ENCODE results near the gene BAIAP2L1. TPM values are rescaled to one million over a fixed set of nuclear protein-coding genes. Genes with fewer than 3 reads are reported as not detected.
"Not testable (repeated sequence)": the region's sequence is repeated elsewhere in the genome, so short reads cannot be mapped to it uniquely, and the experiment has no call there.

The BAIAP2L1 gene
- total and polyA plus RNA-seq, 2 of the 8 experiments (the other 6 are each of a cell fraction or from before 2014, with no cell fraction given) = 19.2 to 42.9 TPM

DNA sequence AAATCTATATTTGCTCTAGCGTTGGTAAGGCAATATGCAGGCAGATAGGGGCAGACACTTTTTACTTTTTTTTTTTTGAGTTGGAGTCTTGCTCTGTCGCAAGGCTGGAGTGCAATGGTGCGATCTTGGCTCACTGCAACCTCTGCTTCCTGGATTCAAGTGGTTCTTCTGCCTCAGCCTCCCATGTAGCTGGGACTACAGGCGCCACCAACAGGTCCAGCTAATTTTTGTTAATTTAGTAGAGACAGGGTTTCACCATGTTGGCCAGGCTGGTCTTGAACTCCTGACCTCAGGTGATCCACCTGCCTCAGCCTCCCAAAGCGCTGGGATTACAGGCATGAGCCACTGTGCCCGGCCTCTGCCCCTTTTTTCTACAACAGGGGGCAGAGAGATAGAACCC, 12.8 kb upstream of the BAIAP2L1 start:
- H4K5ac ChIP-seq (ENCODE audit: insufficient read length, low read depth, low read length); H3K4ac ChIP-seq (replicated peaks; ENCODE audit: insufficient read length, low read depth, low read length); H3K79me2 ChIP-seq (ENCODE audit: control insufficient read depth in 1 of 2, insufficient read depth in 2 of 2, low read length in 2 of 2); H2BK120ac ChIP-seq (replicated peaks; ENCODE audit: low read depth, low read length); H4K20me1 ChIP-seq (replicated peaks in 1 of 2; ENCODE audit: control insufficient read depth in 1 of 2, insufficient read depth in 2 of 2, low read length in 2 of 2); H3K56ac ChIP-seq (replicated peaks; ENCODE audit: insufficient read length, low read depth, low read length); H3K4me2 ChIP-seq (ENCODE audit: insufficient read depth in 1 of 2, low read depth in 2 of 2, low read length in 2 of 2); H3K27me3 ChIP-seq (replicated peaks in 1 of 4; ENCODE audit: control insufficient read depth in 3 of 4, extremely low read depth in 1 of 4, insufficient read depth in 3 of 4, low read length in 3 of 4); H2BK20ac ChIP-seq (ENCODE audit: low read length); H2BK15ac ChIP-seq (ENCODE audit: low read length); H3K9me3 ChIP-seq (ENCODE audit: insufficient read depth in 2 of 2, low read depth in 1 of 2, low read length in 1 of 2); H3K79me1 ChIP-seq (ENCODE audit: low read depth, low read length); H3K14ac ChIP-seq (ENCODE audit: insufficient read length); H3K36me3 ChIP-seq (ENCODE audit: control insufficient read depth in 2 of 4, insufficient read depth in 4 of 4, low read length in 3 of 4); H3K4me1 ChIP-seq (replicated peaks in 1 of 4; ENCODE audit: control insufficient read depth in 3 of 4, insufficient read depth in 4 of 4, low read length in 3 of 4); H3K23ac ChIP-seq (ENCODE audit: insufficient read length); H4K91ac ChIP-seq (replicated peaks; ENCODE audit: insufficient read length, low read length); H3K18ac ChIP-seq (ENCODE audit: extremely low read depth, low read length); H2AK5ac ChIP-seq (ENCODE audit: low read depth, low read length); H2AFZ ChIP-seq (ENCODE audit: low read length); H2BK5ac ChIP-seq (ENCODE audit: low read depth, low read length); DNase-seq (ENCODE audit: low read depth in 1 of 2, low spot score in 2 of 2); H4K8ac ChIP-seq (ENCODE audit: extremely low read depth, insufficient read depth, low read length); H3K9ac ChIP-seq (replicated peaks in 1 of 4; ENCODE audit: extremely low read depth in 1 of 4, low read depth in 3 of 4, low read length in 3 of 4); FAIRE-seq; H3K27ac ChIP-seq (ENCODE audit: low read depth, low read length); H3K4me3 ChIP-seq (ENCODE audit: extremely low read depth in 1 of 4, insufficient read depth in 2 of 4, low read depth in 3 of 4, low read length in 4 of 4); H3K23me2 ChIP-seq (ENCODE audit: low read depth, low read length); H2BK12ac ChIP-seq (ENCODE audit: low read depth, low read length): not testable (repeated sequence)
- WGBS, 2 experiments (ENCODE audit: extremely low coverage in 1 of 2, insufficient coverage in 1 of 2, insufficient read length in 1 of 2, insufficient replicate concordance in 2 of 2, low coverage in 1 of 2, low lambda C conversion rate in 2 of 2, missing lambda C conversion rate in 1 of 2) = 87% methylated on average over 6 of the region's 6 CpGs; no CpG with 5 or more reads in 1 of the 2 experiments
- POLR2A ChIA-PET (ENCODE audit: partially characterized antibody) = interaction anchor here (1.3 kb wide), 1 partner anchor 13 kb away, joined by 3 read pairs; the partner anchor contains the start of gene BAIAP2L1
- TF ChIP-seq RAD21 (IDR thresholded peaks at IDR 0.05 in 1 of 2, conservative IDR thresholded peaks at IDR 0.05 in 1 of 2; ENCODE audit: low read depth in 2 of 2, low read length in 2 of 2) = peak in 1 of 2 experiments; percentile 12; a peak in 1 of 4 replicates
- TF ChIP-seq, protein P1, sequence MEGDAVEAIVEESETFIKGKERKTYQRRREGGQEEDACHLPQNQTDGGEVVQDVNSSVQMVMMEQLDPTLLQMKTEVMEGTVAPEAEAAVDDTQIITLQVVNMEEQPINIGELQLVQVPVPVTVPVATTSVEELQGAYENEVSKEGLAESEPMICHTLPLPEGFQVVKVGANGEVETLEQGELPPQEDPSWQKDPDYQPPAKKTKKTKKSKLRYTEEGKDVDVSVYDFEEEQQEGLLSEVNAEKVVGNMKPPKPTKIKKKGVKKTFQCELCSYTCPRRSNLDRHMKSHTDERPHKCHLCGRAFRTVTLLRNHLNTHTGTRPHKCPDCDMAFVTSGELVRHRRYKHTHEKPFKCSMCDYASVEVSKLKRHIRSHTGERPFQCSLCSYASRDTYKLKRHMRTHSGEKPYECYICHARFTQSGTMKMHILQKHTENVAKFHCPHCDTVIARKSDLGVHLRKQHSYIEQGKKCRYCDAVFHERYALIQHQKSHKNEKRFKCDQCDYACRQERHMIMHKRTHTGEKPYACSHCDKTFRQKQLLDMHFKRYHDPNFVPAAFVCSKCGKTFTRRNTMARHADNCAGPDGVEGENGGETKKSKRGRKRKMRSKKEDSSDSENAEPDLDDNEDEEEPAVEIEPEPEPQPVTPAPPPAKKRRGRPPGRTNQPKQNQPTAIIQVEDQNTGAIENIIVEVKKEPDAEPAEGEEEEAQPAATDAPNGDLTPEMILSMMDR (IDR thresholded peaks at IDR 0.05; ENCODE audit: control extremely low read depth in 1 of 3, insufficient read depth in 1 of 3, low read depth in 1 of 3, low read length in 3 of 3) = peak in 1 of 3 experiments; percentile 7; a peak in 1 of 4 replicates
- CTCF ChIA-PET (ENCODE audit: partially characterized antibody) = interaction anchor here (0.7 to 1.3 kb wide), 2 partner anchors 43 to 392 kb away, joined by 3 to 5 read pairs; no protein-coding TSS in a partner anchor
